ENCODE measurements around the gene TPST2.

GRCh38 chr22:26604368-26604767 lies 14.4 kb upstream of the TPST2 start:
- TF ChIP-seq POLR2A (IDR thresholded peaks at IDR 0.05; ENCODE audit: low read depth, low read length): no peak
- no peak for TF ChIP-seq POLR2AphosphoS5 (IDR thresholded peaks at IDR 0.05; ENCODE audit: insufficient read depth, low read depth, low read length)
- TF ChIP-seq JUN (IDR thresholded peaks at IDR 0.05; ENCODE audit: borderline replicate concordance, insufficient read depth, insufficient read length, low read depth): no peak
- no peak for TF ChIP-seq CTCF (IDR thresholded peaks at IDR 0.05; ENCODE audit: extremely low read depth in 1 of 2, insufficient read depth in 1 of 2, low read depth in 1 of 2, low read length in 2 of 2)
- TF ChIP-seq EZH2 (IDR thresholded peaks at IDR 0.05; ENCODE audit: borderline replicate concordance, low read depth, low read length, severe bottlenecking): no peak
- no peak for TF ChIP-seq FOS (IDR thresholded peaks at IDR 0.05; ENCODE audit: borderline replicate concordance, insufficient read depth, low read length)
- TF ChIP-seq, protein P1, sequence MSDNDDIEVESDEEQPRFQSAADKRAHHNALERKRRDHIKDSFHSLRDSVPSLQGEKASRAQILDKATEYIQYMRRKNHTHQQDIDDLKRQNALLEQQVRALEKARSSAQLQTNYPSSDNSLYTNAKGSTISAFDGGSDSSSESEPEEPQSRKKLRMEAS (IDR thresholded peaks at IDR 0.05; ENCODE audit: insufficient read depth, insufficient read length): no peak
